ENCODE results near the gene PCMT1. TPM values are rescaled to one million over a fixed set of nuclear protein-coding genes. Genes with fewer than 3 reads are reported as not detected.

Gene PCMT1
- total and polyA plus RNA-seq, 9 of the 15 experiments (the other 6 are each of a cell fraction or from before 2014, with no cell fraction given), result 217 to 541 (median 327) TPM

- peak; percentile 82 for TF ChIP-seq EGR1 (conservative IDR thresholded peaks at IDR 0.05)
- no peak for TF ChIP-seq FOXA1 (IDR thresholded peaks at IDR 0.05; ENCODE audit: borderline replicate concordance)
- peak; percentile 27; the same call in 1 of the 2 replicates for TF ChIP-seq NFE2L1 (tag; IDR thresholded peaks at IDR 0.05; ENCODE audit: borderline replicate concordance, low read depth)
- peak in 1 of 2 experiments; percentile 95; a peak in 2 of 4 replicates for TF ChIP-seq HDAC1 (IDR thresholded peaks at IDR 0.05)
- TF ChIP-seq MAFG (tag; conservative IDR thresholded peaks at IDR 0.05), result peak; percentile 74
- TF ChIP-seq ZNF699 (CRISPR knock-in tag; IDR thresholded peaks at IDR 0.05; ENCODE audit: insufficient replicate concordance), result no peak
- TF ChIP-seq KDM1A (IDR thresholded peaks at IDR 0.05), result peak; percentile 99
- peak; percentile 28; the same call in 1 of the 2 replicates for TF ChIP-seq ATF3 (IDR thresholded peaks at IDR 0.05)
- no peak for TF ChIP-seq ATF3 (CRISPR knock-in tag; conservative IDR thresholded peaks at IDR 0.05)
- peak; percentile 33; the same call in 1 of the 2 replicates for TF ChIP-seq MAFK (IDR thresholded peaks at IDR 0.05; ENCODE audit: low read length)
- TF ChIP-seq HNRNPUL1 (IDR thresholded peaks at IDR 0.05; ENCODE audit: low read length), result no peak
- 0 out of 2 replicates have a peak, but pooled peaks have one; percentile 15 for TF ChIP-seq CTBP1 (IDR thresholded peaks at IDR 0.05; ENCODE audit: borderline replicate concordance)
- TF ChIP-seq CBFA2T3 (IDR thresholded peaks at IDR 0.05), result peak; percentile 61
- no peak for TF ChIP-seq PYGO2 (tag; IDR thresholded peaks at IDR 0.05)
- peak; percentile 73 for TF ChIP-seq TEAD4 (IDR thresholded peaks at IDR 0.05; ENCODE audit: low read length)
- TF ChIP-seq TEAD4 (CRISPR knock-in tag; IDR thresholded peaks at IDR 0.05; ENCODE audit: borderline replicate concordance), result no peak
- TF ChIP-seq RNF219 (CRISPR knock-in tag; IDR thresholded peaks at IDR 0.05), result no peak
- peak; percentile 74 for TF ChIP-seq ZNF316 (IDR thresholded peaks at IDR 0.05)
- TF ChIP-seq CCAR2 (IDR thresholded peaks at IDR 0.05; ENCODE audit: low read depth, low read length), result no peak
- peak; percentile 82 to 99 for TF ChIP-seq RCOR1 (IDR thresholded peaks at IDR 0.05; ENCODE audit: borderline replicate concordance in 1 of 2, low read depth in 2 of 2, low read length in 2 of 2)
- peak; percentile 82 for TF ChIP-seq NFE2 (IDR thresholded peaks at IDR 0.05; ENCODE audit: low read depth)
- TF ChIP-seq SIN3A (IDR thresholded peaks at IDR 0.05; ENCODE audit: borderline replicate concordance in 2 of 2, control insufficient read depth in 1 of 2, low read depth in 2 of 2, low read length in 2 of 2), result no peak
- peak; percentile 87 for TF ChIP-seq NFIC (IDR thresholded peaks at IDR 0.05)
Measured at GRCh38 chr6:149846321-149846720, 96.8 kb downstream of the PCMT1 start (continued).
